ENCODE data around the gene RRP36. TPM values are rescaled to one million over a fixed set of nuclear protein-coding genes. Genes with fewer than 3 reads are reported as not detected.
"Not testable (repeated sequence)": the region's sequence is repeated elsewhere in the genome, so short reads cannot be mapped to it uniquely, and the experiment has no call there.

RRP36 gene, protein sequence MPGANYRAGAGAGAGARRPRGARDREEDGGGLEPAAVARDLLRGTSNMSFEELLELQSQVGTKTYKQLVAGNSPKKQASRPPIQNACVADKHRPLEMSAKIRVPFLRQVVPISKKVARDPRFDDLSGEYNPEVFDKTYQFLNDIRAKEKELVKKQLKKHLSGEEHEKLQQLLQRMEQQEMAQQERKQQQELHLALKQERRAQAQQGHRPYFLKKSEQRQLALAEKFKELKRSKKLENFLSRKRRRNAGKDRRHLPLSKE
- 10 to 100 TPM; 58.7 to 62.8 (median 60.7) TPM for polyA plus RNA-seq (ENCODE audit: insufficient read length in 3 of 3)

- DNase-seq (ENCODE audit: low read depth in 3 of 3, low spot score in 2 of 3), result peak in 2 of 3 donors; percentile 40 to 52
Measured at GRCh38 chr6:43021270-43022047, at the start of gene RRP36. TSS of gene RRP36 (plus strand) at chr6:43021623. CDS start at chr6:43021655, 32 bp downstream.

GRCh38 chr6:42971746-42972327, 49.6 kb upstream of the RRP36 start:
- no peak for DNase-seq (ENCODE audit: low read depth in 3 of 3, low spot score in 2 of 3)

GRCh38 chr6:42973926-42974325, 47.5 kb upstream of the RRP36 start:
- DNase-seq (ENCODE audit: low read depth in 3 of 3, low spot score in 2 of 3), result no peak

DNA sequence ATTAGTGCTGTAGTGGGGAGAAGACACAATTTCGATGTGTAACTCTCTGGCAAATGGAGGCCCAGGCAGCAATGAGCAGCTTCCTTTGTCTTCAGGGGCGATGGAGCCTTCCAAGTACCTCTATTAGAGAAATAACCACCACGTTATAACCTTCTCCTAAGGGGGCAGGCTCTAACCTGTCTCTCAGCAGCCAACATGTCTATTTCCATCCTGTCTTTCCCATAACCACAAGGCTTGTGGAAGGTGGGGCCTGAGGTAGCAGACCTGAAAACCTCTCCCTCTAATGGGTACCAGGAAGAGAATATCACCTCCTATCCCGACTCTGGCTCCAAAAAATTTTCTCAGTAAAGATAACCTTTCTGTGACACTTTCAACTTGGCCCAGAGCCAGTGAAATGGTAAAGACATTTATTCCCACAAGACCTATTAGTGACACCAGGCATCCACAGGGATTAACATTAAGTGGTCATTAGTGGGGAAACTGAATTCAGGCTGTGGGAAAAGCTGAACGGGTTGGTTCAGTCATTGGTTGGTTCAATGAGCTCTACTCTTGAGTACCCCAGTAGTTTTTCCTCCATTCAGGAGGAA, 46.4 kb upstream of the RRP36 start:
- no peak for DNase-seq (ENCODE audit: low read depth in 3 of 3, low spot score in 2 of 3)

GRCh38 chr6:42978487-42978838, 43.0 kb upstream of the RRP36 start:
- no peak for DNase-seq (ENCODE audit: low read depth in 3 of 3, low spot score in 2 of 3)

- peak in 1 of 3 donors; percentile 59 for DNase-seq (ENCODE audit: low read depth in 3 of 3, low spot score in 2 of 3)
Measured at GRCh38 chr6:42978839-42979522, 42.4 kb upstream of the RRP36 start, which contains the start of gene PEX6. TSS of gene PEX6 (minus strand) at chr6:42979181. CDS start at chr6:42979150, 31 bp downstream.

DNA sequence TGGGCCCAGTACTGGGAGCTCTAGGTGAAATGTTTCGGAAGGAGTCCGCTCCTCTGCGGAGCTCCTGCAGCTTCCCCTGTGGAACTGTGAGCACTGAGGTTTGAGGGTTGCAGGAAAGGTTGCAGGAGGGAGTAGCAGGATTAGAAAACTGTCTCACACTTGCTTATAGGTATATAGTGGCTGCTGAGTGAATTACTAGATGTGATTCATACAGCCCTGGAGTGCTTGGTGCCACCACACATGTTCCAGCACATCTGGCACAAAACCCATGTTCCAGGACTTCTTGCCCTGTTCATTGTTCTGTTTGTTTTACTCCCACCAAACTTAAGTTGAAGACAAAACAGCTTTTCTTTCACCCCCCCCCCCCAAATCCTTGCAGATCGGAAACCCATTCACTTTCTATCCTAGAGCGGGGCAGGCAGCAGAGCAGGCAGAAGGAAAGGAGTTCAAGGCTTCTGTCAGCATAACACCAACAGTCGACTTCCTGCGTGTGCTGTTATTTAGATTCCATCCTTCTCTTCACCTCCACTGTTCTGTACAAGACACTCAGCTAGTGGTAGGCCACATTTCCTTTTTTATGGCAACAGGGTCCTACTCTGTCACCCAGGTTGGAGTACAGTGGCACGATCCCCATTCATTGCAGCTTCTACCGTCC, 41.8 kb upstream of the RRP36 start:
- no peak for DNase-seq (ENCODE audit: low read depth in 3 of 3, low spot score in 2 of 3)

GRCh38 chr6:42981836-42982235, 39.6 kb upstream of the RRP36 start:
- DNase-seq (ENCODE audit: low read depth in 3 of 3, low spot score in 2 of 3), result no peak

GRCh38 chr6:42984001-42984923, 37.2 kb upstream of the RRP36 start, which contains the start of gene PPP2R5D:
TSS of gene PPP2R5D (plus strand) at chr6:42984570. CDS start at chr6:42984678, 108 bp downstream.
- DNase-seq (ENCODE audit: low read depth in 3 of 3, low spot score in 2 of 3), result peak; percentile 92 to 97 (median 93)

DNA sequence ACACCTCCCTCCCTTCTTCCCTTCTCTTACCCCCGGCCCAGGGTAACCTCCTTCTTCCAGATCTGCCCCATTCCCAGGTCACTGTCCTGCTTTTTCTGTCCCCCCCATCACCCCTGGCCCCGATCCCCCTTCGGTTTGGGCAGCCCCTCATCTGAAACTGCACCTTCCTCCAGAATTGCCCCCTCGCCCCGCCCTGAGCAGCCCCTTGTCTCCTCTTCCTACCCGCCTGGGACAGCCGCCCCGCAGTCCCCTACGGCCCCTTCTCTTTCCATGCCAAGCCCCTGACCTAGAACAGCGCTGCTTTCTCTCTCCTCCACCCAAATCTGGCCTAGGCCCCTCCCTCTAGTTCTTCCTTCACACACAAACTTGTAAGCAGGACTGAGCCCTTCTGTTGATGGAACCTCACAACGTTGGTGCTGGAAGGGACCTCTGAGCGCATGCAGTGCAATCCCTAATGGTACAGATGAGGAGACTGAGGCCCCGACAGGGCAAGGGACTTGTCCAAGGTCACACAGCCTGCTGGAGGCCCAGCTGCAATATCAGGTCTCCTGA, 36.4 kb upstream of the RRP36 start:
- DNase-seq (ENCODE audit: low read depth in 3 of 3, low spot score in 2 of 3), result no peak

DNA sequence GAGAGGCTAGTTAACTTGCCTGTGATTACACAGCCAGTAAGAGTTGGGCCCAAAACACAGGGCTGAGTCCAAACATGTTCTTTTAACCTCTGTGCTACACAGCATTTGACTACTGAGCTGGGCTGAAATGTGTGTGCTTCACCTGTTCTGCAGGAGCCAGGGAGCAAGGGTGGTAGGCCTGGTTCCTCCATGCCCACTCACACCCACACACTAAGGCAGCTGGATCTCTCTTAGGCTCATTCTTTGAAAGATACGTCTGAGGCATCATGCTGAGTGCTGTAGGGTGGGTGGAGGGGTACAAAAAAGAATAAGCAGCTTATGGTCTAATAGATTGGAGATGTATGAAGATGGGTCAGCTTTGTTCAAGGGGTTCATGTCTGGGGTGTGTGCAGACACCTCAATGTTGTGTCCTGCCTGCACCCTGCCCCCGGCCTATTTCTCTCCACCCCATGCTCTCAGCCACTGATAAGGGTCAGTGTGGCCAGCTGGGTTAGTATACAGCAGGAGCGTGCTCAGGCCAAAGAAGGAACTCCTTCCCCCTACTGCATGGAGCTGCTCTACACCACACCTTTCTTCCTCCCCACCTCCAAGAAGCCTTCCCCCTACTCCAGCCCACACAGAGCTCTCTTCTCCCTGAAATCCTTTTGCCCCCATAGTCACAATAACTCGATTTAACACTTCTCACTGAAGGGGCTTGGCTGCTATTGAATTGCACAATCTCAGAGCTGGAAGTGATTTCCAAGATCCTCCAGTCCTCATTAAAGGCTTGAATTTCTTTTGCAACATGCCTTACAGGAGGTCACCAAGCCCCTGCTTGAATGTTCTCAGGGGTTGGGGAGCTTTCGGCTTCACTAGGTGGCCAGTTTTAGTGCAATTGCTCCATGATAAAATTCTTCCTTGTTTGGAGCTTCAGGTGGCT, 33.6 kb upstream of the RRP36 start:
- no peak for DNase-seq (ENCODE audit: low read depth in 3 of 3, low spot score in 2 of 3)

- no peak for DNase-seq (ENCODE audit: low read depth in 3 of 3, low spot score in 2 of 3)
Measured at GRCh38 chr6:42988486-42989020, 32.9 kb upstream of the RRP36 start.

DNA sequence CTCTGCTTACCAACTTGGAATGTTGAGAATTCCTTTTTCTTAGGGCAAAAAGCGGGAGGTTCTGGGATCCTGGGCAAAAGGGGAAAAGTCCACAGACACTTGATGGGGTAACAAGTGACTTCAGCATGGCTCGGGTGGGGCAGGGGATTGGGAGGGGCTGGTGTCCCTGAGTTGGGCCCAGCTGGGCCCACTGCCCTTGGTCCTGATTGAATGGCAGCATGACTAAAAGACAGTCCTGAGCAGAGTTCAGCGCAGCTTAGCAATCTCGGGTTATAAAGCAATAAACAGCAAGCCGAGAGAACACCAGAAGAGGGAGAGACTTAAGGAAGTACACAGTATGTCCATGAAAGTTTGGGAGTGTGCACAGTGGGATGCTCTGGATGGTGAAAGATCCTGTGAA, 31.5 kb upstream of the RRP36 start:
- DNase-seq (ENCODE audit: low read depth in 3 of 3, low spot score in 2 of 3), result no peak

DNA sequence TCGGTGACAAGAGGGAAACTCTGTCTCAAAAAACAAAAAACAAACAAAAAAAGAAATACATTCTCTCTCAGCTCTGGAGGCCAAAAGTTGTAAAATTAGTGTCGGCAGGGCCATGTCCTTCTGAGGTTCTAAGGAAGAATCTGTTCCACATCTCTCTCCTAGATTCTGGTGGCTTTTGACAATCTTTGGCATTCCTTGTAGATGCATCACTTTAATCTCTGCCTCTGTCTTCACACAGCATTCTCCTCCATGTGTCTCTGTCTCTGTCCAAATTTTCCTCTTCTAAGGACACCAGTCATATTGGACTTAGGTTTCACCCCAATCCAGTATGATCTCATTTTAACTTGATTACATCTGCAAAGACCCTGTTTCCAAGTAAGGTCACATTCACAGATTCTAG, 28.0 kb upstream of the RRP36 start:
- DNase-seq (ENCODE audit: low read depth in 3 of 3, low spot score in 2 of 3), result no peak

GRCh38 chr6:42996513-42996912, 24.9 kb upstream of the RRP36 start:
- DNase-seq (ENCODE audit: low read depth in 3 of 3, low spot score in 2 of 3), result no peak

GRCh38 chr6:42998205-42998604, 23.2 kb upstream of the RRP36 start:
- DNase-seq (ENCODE audit: low read depth in 3 of 3, low spot score in 2 of 3), result not testable (repeated sequence)

DNA sequence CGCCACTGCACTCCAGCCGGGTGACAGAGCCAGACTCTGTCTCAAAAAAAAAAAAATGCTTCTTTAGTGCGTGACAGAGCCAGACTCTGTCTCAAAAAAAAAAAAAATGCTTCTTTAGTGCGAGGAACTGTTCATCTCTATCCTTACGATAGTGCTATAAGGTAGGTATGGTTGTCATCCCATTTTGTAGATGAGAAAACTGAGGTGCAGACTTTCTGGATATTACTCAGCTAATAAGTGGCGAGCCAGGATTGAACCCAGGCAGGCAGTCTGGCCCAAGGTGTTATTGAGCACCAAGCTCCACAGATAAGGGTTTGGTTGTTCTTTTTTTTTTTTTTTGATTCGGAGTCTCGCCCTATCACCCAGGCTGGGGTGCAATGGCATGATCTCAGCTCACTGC, 19.6 kb upstream of the RRP36 start:
- DNase-seq (ENCODE audit: low read depth in 3 of 3, low spot score in 2 of 3), result no peak
